OCI-LY1 (cell line): ENCODE results near the gene FBXO2.

ENCODE experiments used
- H2AFZ ChIP-seq: fragments of 200-600 bp; sonication (generic), shearing (Covaris generic); 2 replicates; pipeline ENCODE4 v1.6.0; 2014; ENCODE audit warnings: antibody characterized with exemption, mild to moderate bottlenecking, low read length
- H3F3A ChIP-seq: fragments of 200-600 bp; sonication (generic), shearing (Covaris generic); 2 replicates; pipeline ENCODE4 v1.6.0; 2014; ENCODE audit warnings: mild to moderate bottlenecking, antibody characterized with exemption, low read length, moderate library complexity; ENCODE audit not compliant: insufficient read depth
- H3K27ac ChIP-seq: fragments of 200-600 bp; sonication (generic); 2 replicates; pipeline ENCODE4 v1.5.1; 2014; ENCODE audit warnings: low read length, mixed run types, mild to moderate bottlenecking, low read depth; ENCODE audit not compliant: poor library complexity, severe bottlenecking
- H3K27me3 ChIP-seq: fragments of 200-600 bp; sonication (generic); 2 replicates; pipeline ENCODE4 v1.6.0; 2014; ENCODE audit warnings: antibody characterized with exemption, mild to moderate bottlenecking, low read length, moderate library complexity; ENCODE audit not compliant: insufficient read depth
- H3K36me3 ChIP-seq: fragments of 200-600 bp; sonication (generic); 2 replicates; pipeline ENCODE4 v1.6.1; 2014; ENCODE audit warnings: mild to moderate bottlenecking, antibody characterized with exemption, low read length, moderate library complexity, mixed read lengths; ENCODE audit not compliant: insufficient read depth
- H3K4me1 ChIP-seq: fragments of 200-600 bp; sonication (generic); 2 replicates; pipeline ENCODE4 v1.5.1; 2014; ENCODE audit warnings: mild to moderate bottlenecking, low read length, moderate library complexity; ENCODE audit not compliant: insufficient read depth, severe bottlenecking
- H3K4me2 ChIP-seq: fragments of 200-600 bp; sonication (generic), shearing (Covaris generic); 2 replicates; pipeline ENCODE4 v1.6.1; 2014; ENCODE audit warnings: low read length
- H3K4me3 ChIP-seq: fragments of 200-600 bp; sonication (generic); 2 replicates; pipeline ENCODE4 v1.5.1; 2014; ENCODE audit warnings: low read length, low read depth, mild to moderate bottlenecking, mixed read lengths; ENCODE audit not compliant: poor library complexity, severe bottlenecking
- H3K79me2 ChIP-seq: fragments of 200-600 bp; shearing (Covaris generic); 2 replicates; pipeline ENCODE4 v1.6.1; 2016; ENCODE audit warnings: mixed run types, low read length, mixed read lengths; ENCODE audit not compliant: insufficient read depth
- H3K9ac ChIP-seq: fragments of 200-600 bp; sonication (generic), shearing (Covaris generic); 2 replicates; pipeline ENCODE4 v1.6.1; 2014; ENCODE audit warnings: mild to moderate bottlenecking, low read length, mixed read lengths
- H3K9me2 ChIP-seq: fragments of 200-600 bp; sonication (generic), shearing (Covaris generic); 2 replicates; pipeline ENCODE4 v1.6.1; 2014; ENCODE audit warnings: low read depth, mild to moderate bottlenecking, low read length, mixed read lengths
- H3K9me3 ChIP-seq: fragments of 200-600 bp; shearing (Covaris generic); 2 replicates; pipeline ENCODE4 v1.6.1; 2014; ENCODE audit warnings: low read length, mixed read lengths
- H4K20me1 ChIP-seq: fragments of 200-600 bp; sonication (generic), shearing (Covaris generic); 2 replicates; pipeline ENCODE4 v1.6.0; 2016; ENCODE audit warnings: mild to moderate bottlenecking, low read length; ENCODE audit not compliant: insufficient read depth
- EZH2 ChIP-seq: fragments of 200-600 bp; sonication (generic), shearing (Covaris generic); IDR thresholded peaks from 2 replicates; pipeline ENCODE4 v1.8.0; 2017; ENCODE audit warnings: borderline replicate concordance, mixed run types, mild to moderate bottlenecking, antibody characterized with exemption, low read length, moderate library complexity, mixed read lengths
- TF ChIP-seq, protein P1 (sequence below): fragments of 200-600 bp; sonication (generic), shearing (Covaris generic); IDR thresholded peaks from 2 replicates; pipeline ENCODE4 v1.5.1; 2017; ENCODE audit warnings: mild to moderate bottlenecking, antibody characterized with exemption, low read length, moderate library complexity, mixed read lengths

The FBXO2 gene

DNA sequence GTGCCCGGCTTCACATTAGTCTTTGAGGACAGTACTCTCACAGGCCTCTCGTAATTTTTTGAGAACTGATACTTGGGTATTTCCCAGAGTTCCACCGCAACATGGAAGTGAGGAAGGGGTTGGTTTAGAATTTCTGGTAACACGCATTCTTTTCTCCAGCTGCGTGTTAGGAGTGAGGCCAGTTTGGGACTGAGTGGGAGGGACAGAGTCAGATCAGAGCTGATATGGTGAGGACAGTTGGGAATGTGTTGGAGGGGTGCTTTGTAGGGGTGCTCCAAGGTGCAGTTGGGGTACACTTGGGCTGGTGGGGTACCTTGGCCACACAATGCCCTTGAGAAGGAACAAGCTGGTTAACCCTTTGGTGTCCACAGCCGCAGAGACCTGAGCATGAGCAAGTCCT lies 16.5 kb upstream of the FBXO2 start:
- Histone ChIP-seq H3F3A (no peaks in the 10 kb centered on the region), H3K4me2 (no peak overlapping the region), H4K20me1 (no peaks in the 10 kb centered on the region), H3K9me3 (no peaks in the 10 kb centered on the region), H3K9me2 (no peaks in the 10 kb centered on the region), H3K27me3 (no peaks in the 10 kb centered on the region), H3K36me3 (peaks cover 28% of the 10 kb centered on the region), H3K27ac (no peak overlapping the region), H3K4me3 (no peak overlapping the region), H3K79me2 (no peaks in the 10 kb centered on the region), H3K9ac (no peak overlapping the region), H3K4me1 (no peaks in the 10 kb centered on the region), H2AFZ (no peak overlapping the region)
- TF ChIP-seq, protein P1, sequence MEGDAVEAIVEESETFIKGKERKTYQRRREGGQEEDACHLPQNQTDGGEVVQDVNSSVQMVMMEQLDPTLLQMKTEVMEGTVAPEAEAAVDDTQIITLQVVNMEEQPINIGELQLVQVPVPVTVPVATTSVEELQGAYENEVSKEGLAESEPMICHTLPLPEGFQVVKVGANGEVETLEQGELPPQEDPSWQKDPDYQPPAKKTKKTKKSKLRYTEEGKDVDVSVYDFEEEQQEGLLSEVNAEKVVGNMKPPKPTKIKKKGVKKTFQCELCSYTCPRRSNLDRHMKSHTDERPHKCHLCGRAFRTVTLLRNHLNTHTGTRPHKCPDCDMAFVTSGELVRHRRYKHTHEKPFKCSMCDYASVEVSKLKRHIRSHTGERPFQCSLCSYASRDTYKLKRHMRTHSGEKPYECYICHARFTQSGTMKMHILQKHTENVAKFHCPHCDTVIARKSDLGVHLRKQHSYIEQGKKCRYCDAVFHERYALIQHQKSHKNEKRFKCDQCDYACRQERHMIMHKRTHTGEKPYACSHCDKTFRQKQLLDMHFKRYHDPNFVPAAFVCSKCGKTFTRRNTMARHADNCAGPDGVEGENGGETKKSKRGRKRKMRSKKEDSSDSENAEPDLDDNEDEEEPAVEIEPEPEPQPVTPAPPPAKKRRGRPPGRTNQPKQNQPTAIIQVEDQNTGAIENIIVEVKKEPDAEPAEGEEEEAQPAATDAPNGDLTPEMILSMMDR = no peak
- TF ChIP-seq EZH2 = no peak

DNA sequence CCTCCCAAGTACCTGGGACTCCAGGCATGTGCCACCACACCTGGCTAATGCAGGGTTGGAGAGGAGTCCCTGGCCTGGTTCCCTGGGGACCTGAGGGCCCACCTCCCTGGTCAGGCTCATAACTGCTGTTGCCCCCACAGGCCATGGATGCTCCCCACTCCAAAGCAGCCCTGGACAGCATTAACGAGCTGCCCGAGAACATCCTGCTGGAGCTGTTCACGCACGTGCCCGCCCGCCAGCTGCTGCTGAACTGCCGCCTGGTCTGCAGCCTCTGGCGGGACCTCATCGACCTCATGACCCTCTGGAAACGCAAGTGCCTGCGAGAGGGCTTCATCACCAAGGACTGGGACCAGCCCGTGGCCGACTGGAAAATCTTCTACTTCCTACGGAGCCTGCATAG lies 14.3 kb upstream of the FBXO2 start:
- Histone ChIP-seq H3K4me3 (no peak overlapping the region), H3K79me2 (no peaks in the 10 kb centered on the region), H3K27ac (no peak overlapping the region), H3K27me3 (no peaks in the 10 kb centered on the region), H4K20me1 (no peaks in the 10 kb centered on the region), H3K9me2 (no peaks in the 10 kb centered on the region), H3K9me3 (no peaks in the 10 kb centered on the region), H3K4me1 (peaks cover 5% of the 10 kb centered on the region), H3K9ac (no peak overlapping the region), H3K4me2 (no peak overlapping the region), H3K36me3 (peaks cover 10% of the 10 kb centered on the region), H3F3A (no peaks in the 10 kb centered on the region), H2AFZ (no peak overlapping the region)
- TF ChIP-seq EZH2 = no peak
- TF ChIP-seq, protein P1 = no peak

DNA sequence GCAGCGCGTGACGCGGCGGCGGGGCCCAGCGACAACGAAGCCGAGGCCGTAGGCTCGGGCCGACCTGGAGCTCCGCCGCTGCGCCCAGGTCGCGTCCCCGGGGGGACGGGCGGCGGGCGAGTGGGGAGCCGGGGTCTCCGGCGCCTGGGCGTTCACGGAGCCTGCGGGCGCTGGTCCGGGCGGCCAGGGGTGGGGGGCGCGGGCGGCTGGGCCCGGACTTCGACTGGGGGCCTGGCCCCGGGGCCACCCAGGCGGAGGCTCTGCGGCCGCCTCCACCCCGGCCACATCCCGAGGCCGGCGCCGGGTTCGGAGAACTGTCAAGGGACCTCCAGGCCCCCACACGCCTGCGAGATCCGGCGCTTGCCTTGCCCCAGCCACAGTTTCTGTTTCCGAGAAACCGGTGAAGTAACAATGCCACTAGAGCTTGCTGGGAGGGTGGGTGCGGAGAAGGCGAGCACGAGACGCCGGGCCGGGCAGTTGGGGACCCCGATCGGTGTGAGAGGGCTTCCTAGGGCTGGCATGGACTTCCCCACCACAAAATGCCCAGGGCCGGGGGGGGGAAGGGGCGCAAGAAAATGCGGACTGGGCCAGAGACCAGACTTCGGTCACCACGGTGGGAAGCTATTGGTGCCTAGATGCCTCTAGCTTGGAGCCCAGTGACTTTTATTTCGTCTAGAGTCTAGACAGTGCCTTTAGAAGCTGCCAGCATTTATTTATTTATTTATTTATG lies 10.3 kb upstream of the FBXO2 start:
- no peaks in the 10 kb centered on the region for H3K27me3 ChIP-seq
- no peaks in the 10 kb centered on the region for H3K9me2 ChIP-seq
- H3F3A ChIP-seq = no peaks in the 10 kb centered on the region
- H3K4me2 ChIP-seq = peak overlapping the region; percentile 61
- H3K9ac ChIP-seq = peak overlapping the region; percentile 52; the same call in 1 of the 2 replicates
- H4K20me1 ChIP-seq = no peaks in the 10 kb centered on the region
- peak overlapping the region; percentile 58 for H3K4me3 ChIP-seq
- H3K36me3 ChIP-seq = no peaks in the 10 kb centered on the region; the same call in 1 of the 2 replicates
- TF ChIP-seq, protein P1 = no peak
- no peak for TF ChIP-seq EZH2
- H2AFZ ChIP-seq = no peak overlapping the region
- no peaks in the 10 kb centered on the region for H3K79me2 ChIP-seq
- no peak overlapping the region for H3K27ac ChIP-seq
- H3K9me3 ChIP-seq = no peaks in the 10 kb centered on the region
- peaks cover 5% of the 10 kb centered on the region for H3K4me1 ChIP-seq
